Astrocyte (in vitro differentiated cells and primary cell): ENCODE results near the gene LAMA1.

Source experiments
- CTCF ChIP-seq: IDR thresholded peaks from 2 replicates; pipeline ENCODE4 v1.5.1; 2011; ENCODE audit warnings: low read depth, mild to moderate bottlenecking, inconsistent platforms, low read length, moderate library complexity; ENCODE audit not compliant: insufficient read depth
- EZH2 ChIP-seq: IDR thresholded peaks from 2 replicates; pipeline ENCODE4 v1.6.1; 2012; ENCODE audit warnings: mild to moderate bottlenecking, low read length, inconsistent platforms; ENCODE audit not compliant: insufficient read depth

- TF ChIP-seq CTCF, result no peak
- TF ChIP-seq EZH2, result no peak
These were observed 96.4 kb downstream of the LAMA1 start for GRCh38 chr18:7020995-7021777.
